ENCODE results near the gene B4GALT6.

B4GALT6 gene

DNA sequence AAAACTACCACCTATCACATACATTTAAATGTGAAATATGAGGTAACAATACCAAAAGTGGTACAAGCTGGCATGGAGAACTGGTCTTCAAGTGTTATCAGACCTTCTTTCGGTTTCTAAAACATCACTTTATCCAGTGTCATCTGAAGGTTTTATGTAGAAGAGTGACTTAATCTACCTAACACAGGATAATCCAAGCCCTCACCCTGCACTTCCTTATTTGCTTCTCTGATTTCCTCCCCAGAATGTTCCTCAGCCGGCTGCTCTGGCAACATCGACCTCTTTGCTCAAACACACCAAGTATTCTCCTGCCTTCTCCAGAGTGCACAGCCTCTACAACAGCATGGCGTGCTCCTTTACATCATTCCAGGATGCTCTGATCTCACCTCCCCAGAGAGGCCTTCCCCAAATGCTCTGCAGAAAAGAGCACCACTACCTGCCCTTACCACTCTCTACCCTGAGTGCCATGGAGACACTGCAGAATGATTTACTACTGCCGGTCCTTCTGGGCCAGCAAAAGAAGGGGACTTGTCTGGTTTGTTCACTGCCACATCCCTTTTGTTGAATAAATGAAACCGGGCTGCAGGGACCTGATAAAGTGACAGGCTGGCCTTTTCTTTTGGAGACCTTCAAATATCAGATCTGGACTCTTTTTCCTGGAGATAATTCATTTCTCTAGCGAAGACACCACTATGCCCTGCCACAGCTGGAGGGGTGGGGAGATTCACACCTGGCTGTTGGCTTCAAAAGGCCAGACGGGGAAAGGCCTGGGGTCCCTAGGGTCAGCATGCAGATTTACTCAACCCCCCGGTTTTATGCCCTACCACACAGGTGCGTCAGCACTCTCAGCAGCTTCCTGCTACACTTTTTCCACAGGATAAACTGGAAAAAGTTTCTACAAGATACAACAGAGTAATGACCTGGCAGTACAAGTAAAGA lies 50.7 kb downstream of the B4GALT6 start:
- DNase-seq (ENCODE audit: low spot score): no peak

DNA sequence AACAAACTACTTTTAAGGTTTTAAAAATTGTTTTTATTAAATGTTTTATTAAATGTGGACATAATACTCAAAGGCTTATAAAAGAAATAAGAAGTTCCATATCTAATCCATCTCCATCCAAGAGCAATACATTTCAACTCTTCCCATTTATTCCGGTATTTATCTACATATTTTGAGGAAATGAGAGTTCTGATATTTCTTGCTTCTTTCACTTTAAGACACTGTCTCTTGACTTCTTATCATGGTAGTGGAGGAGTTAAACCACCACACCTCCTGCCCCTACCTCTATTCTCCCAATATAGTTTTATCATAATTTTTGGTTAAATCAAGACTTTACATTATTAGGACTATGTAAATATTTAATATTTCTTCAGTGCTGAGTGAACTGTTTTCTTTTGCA lies 52.0 kb downstream of the B4GALT6 start:
- DNase-seq (ENCODE audit: low spot score): no peak

DNA sequence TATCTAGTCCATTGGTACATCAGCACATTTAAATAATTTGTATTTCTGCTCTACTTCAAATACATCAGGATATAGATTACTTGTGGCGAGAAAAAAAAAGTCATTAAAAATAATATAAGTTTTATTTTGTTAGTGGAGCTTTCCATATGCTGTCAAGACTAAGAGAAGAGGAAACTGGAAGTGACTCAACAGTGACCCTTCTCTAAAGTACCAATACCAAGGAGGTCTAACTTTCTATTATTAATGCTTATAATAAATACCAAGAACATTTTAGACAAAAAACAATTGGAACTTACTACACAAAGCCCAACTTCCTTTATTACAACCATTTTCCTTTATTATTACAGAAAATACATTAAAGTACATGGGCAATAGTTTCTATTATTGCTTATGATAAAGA lies 52.9 kb downstream of the B4GALT6 start:
- DNase-seq (ENCODE audit: low spot score): no peak

GRCh38 chr18:31630549-31630948 lies 53.8 kb downstream of the B4GALT6 start:
- no peak for DNase-seq (ENCODE audit: low spot score)

GRCh38 chr18:31626409-31626808 lies 58.0 kb downstream of the B4GALT6 start:
- DNase-seq (ENCODE audit: low spot score): no peak

- no peak for DNase-seq (ENCODE audit: low spot score)
Measured at GRCh38 chr18:31624892-31625640, 59.3 kb downstream of the B4GALT6 start.

DNA sequence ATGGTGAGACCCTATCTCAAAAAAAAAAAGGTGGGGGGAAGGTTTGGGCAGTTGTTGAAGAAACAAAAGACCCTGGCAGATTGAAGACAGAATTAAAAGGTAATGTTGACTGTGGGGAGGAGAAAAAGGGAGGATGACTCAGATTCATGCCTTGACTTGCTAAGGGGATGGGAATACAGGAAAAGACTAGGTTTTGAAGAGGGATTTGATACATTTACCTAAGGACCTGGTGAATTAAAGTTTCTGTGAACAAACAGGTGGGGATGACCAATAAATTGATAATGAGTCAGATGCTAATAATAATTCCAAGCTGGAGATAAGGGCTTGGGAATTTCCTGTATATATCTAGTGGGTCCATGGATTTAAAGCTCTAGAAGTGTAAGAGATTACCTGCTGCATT lies 65.1 kb downstream of the B4GALT6 start:
- no peak for DNase-seq (ENCODE audit: low spot score)

DNA sequence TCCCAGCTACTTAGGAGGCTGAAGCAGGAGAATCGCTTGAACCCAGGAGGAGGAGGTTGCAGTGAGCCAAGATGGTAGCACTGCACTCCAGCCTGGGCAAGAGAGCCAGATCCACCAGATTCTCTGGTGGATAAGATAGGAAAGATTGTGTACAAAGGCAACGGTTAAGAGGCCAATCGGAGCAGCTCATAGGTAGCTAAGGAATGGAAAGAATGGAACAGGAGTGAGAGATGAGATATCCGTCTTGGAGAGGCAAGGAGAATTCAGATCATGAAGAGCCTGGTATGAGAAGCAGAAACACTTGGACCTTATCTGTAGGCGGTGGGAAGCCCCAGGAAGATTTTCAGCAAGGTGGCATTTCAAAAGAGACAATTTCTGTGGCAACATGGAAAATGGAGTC lies 65.6 kb downstream of the B4GALT6 start:
- no peak for DNase-seq (ENCODE audit: low spot score)

DNA sequence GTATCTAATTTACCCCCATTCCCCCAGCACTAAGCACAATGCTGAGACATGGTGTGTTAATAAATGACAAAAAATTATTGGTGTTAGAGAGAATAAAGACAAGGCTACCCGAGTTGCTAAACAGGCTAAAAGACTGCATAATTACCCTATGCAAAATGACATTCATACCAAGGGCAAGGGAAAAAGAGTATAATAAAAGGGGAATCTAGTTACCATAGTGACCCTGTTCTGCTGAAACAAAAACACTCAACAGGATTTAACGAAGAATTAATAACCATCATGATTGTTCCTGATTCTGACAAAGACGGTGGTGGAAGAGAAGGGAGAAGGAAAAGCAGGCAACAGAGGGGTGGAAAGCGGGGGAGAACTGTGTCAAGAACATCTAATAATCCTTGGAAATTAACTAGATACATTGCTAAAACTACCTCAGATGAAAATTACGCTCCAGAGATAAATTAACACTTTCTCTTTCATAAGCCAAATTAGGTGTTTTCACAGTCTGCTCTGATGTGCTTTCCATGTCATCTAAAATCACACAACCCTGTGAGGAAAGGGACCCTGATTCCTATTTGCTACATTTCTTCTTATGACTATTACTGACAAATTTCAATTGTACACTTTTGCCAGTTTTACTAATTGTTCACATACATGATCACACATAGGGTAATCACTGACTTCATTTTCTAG lies 67.2 kb downstream of the B4GALT6 start:
- DNase-seq (ENCODE audit: low spot score): no peak

DNA sequence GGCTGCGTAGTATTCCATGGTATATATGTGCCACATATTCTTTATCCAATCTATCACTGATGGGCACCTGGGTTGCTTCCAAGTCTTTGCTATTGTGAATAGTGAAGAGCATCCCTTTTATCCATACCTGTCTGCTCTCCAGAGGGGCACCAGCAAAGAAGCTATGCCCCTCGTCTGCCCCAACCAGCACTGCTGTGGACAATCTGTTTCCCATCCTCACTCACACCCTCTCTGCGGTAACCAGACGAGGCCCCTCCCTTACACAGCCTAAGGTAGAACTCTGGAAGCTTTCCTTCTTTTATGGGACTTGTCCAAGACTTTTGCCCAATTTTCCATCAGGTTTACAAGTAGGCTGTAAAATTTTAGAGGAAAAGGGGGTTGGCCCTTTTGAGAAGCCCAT lies 67.8 kb downstream of the B4GALT6 start:
- DNase-seq (ENCODE audit: low spot score): no peak

DNA sequence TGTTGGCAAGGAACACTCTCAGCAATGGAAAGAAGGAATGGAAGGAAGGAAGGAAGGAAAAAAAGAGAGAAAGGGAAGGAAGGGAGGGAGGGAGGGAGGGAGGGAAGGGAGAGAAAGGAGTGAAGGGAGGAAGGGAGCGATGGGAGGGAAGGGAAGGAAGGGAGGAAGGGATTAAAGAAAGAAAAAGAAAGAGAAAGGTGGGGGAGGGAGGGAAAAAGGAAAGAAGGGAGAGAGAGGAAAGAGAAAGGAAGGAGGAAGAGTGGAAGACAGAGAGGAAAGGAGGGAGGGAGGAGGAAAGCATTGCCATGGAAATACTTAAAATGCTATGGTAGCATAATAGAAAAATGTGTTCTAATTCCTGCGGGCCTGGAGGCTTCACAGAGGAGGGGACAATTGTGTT lies 70.3 kb downstream of the B4GALT6 start:
- no peak for DNase-seq (ENCODE audit: low spot score)

GRCh38 chr18:31612124-31612523 lies 72.3 kb downstream of the B4GALT6 start:
- DNase-seq (ENCODE audit: low spot score): no peak

GRCh38 chr18:31611511-31611910 lies 72.9 kb downstream of the B4GALT6 start:
- no peak for DNase-seq (ENCODE audit: low spot score)

GRCh38 chr18:31610286-31611205 lies 73.8 kb downstream of the B4GALT6 start:
- peak; percentile 78 for DNase-seq (ENCODE audit: low spot score)

GRCh38 chr18:31609886-31610285 lies 74.5 kb downstream of the B4GALT6 start:
- DNase-seq (ENCODE audit: low spot score): no peak

GRCh38 chr18:31607384-31607783 lies 77.0 kb downstream of the B4GALT6 start:
- no peak for DNase-seq (ENCODE audit: low spot score)

DNA sequence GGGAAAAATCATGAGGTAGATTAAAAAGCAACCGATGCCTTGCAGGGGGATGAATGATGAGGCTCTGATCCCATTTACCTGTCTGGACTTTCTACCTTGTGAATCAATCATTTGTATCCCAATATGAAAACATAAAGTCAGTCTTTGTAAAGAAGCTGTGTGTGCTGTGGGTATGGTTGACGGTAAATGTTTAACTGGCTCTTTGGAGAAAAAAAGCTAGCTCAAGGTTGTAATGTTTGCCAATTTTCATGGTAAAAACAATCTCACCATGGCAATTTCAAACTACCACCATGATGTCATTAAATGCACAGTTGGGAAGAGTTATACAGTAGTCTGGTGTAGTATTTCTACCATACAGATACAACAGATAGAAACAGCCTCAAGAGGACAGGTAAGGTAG lies 78.1 kb downstream of the B4GALT6 start:
- no peak for DNase-seq (ENCODE audit: low spot score)

GRCh38 chr18:31603315-31603714 lies 81.1 kb downstream of the B4GALT6 start:
- no peak for DNase-seq (ENCODE audit: low spot score)

GRCh38 chr18:31598021-31598805 lies 86.2 kb downstream of the B4GALT6 start:
- DNase-seq (ENCODE audit: low spot score): no peak

- no peak for DNase-seq (ENCODE audit: low spot score)
Measured at GRCh38 chr18:31596081-31596872, 88.1 kb downstream of the B4GALT6 start.
